Keratinocyte (primary cell): ENCODE results near the gene FXR1. TPM values are rescaled to one million over a fixed set of nuclear protein-coding genes. Genes with fewer than 3 reads are reported as not detected.
A peak's percentile ranks its signal among the peaks of the same experiment; 100 is the strongest.
"Not testable (repeated sequence)": the region's sequence is repeated elsewhere in the genome, so short reads cannot be mapped to it uniquely, and the experiment has no call there.

Experiments used
- DNase-seq: peaks from one replicate; pipeline ENCODE4 v3.0.0-alpha.2; 2011; ENCODE audit warnings: low read depth, missing footprints, low spot score
- FAIRE-seq: peaks from 2 replicates; lab custom pipeline; 2011; peaks lifted over from hg19 to GRCh38; lab: Jason Lieb, UNC
- H2AFZ ChIP-seq: 2 replicates; pipeline ENCODE4 v1.6.0; 2012; ENCODE audit warnings: low read length, control low read depth, inconsistent platforms; ENCODE audit not compliant: control insufficient read depth
- H3K27ac ChIP-seq: 2 replicates; pipeline ENCODE4 v1.5.1; 2011; ENCODE audit warnings: low read length; ENCODE audit not compliant: control insufficient read depth, insufficient read depth
- H3K27me3 ChIP-seq: 3 replicates; pipeline ENCODE4 v1.6.0; 2011; ENCODE audit warnings: low read length; ENCODE audit not compliant: control insufficient read depth, insufficient read depth; ENCODE audit errors: extremely low read depth
- H3K36me3 ChIP-seq, 2 experiments: 2 replicates in 1 of 2; 3 replicates in 1 of 2; pipeline ENCODE4 v1.5.1; 2011; ENCODE audit warnings: low read length in 2 of 2, mild to moderate bottlenecking in 1 of 2; ENCODE audit not compliant: control insufficient read depth in 2 of 2, insufficient read depth in 2 of 2; ENCODE audit errors: extremely low read depth in 1 of 2
- H3K4me1 ChIP-seq: 3 replicates; pipeline ENCODE4 v1.5.1; 2011; ENCODE audit warnings: low read length; ENCODE audit not compliant: control insufficient read depth, insufficient read depth; ENCODE audit errors: extremely low read depth
- H3K4me2 ChIP-seq: 3 replicates; pipeline ENCODE4 v1.6.0; 2011; ENCODE audit warnings: low read depth, low read length; ENCODE audit not compliant: control insufficient read depth, insufficient read depth; ENCODE audit errors: extremely low read depth
- H3K4me3 ChIP-seq, 3 experiments: fragments of 200-600 bp in 1 of 3; sonication (generic) in 1 of 3; 2 replicates in 2 of 3; 3 replicates in 1 of 3; pipeline ENCODE4 v1.5.1; 2011 to 2016; ENCODE audit warnings: low read length in 3 of 3, mild to moderate bottlenecking in 3 of 3, control low read depth in 2 of 3, inconsistent platforms in 1 of 3, low read depth in 1 of 3, mixed read lengths in 1 of 3, mixed run types in 1 of 3, moderate library complexity in 1 of 3; ENCODE audit not compliant: control insufficient read depth in 2 of 3, insufficient read depth in 2 of 3; ENCODE audit errors: extremely low read depth in 1 of 3
- H3K79me2 ChIP-seq: 2 replicates; pipeline ENCODE4 v1.6.0; 2012; ENCODE audit warnings: low read length; ENCODE audit not compliant: control insufficient read depth, insufficient read depth
- H3K9ac ChIP-seq: 3 replicates; pipeline ENCODE4 v1.6.0; 2011; ENCODE audit warnings: low read length; ENCODE audit not compliant: control insufficient read depth, insufficient read depth; ENCODE audit errors: extremely low read depth
- H3K9me1 ChIP-seq: 3 replicates; pipeline ENCODE4 v1.6.0; 2011; ENCODE audit warnings: low read length; ENCODE audit not compliant: control insufficient read depth, insufficient read depth; ENCODE audit errors: extremely low read depth
- H3K9me3 ChIP-seq: 2 replicates; pipeline ENCODE4 v1.5.1; 2012; ENCODE audit warnings: low read depth, low read length; ENCODE audit not compliant: control insufficient read depth
- H4K20me1 ChIP-seq: 3 replicates; pipeline ENCODE4 v1.6.0; 2011; ENCODE audit warnings: low read length; ENCODE audit not compliant: control insufficient read depth, insufficient read depth; ENCODE audit errors: extremely low read depth
- EZH2 ChIP-seq: IDR thresholded peaks from one replicate; pipeline ENCODE4 v1.6.1; 2012; ENCODE audit warnings: inconsistent platforms, mild to moderate bottlenecking, low read length, moderate library complexity
- dilution Hi-C: fragments of 300-500 bp; cut with MboI; formaldehyde crosslinking; loops from one replicate; pipeline ENCODE4 v1.7.0; 2020; ENCODE audit warnings: low sequenced_read_pairs; ENCODE audit not compliant: extremely low pct_ligation_motif_present
- polyA plus RNA-seq, 5 experiments: library from polyadenylated mRNA; depleted of rRNA in 3 of 5; stranded (reverse) in 3 of 5; stranded (forward) in 1 of 5; unstranded in 1 of 5; fragments of >200 nt; gene quantifications; 1 replicate in 1 of 5; 2 replicates in 3 of 5; 3 replicates in 1 of 5; pipeline versions ENCODE4 v1.2.1 to v1.2.3, GENCODE V29; 2011 to 2012; ENCODE audit warnings: missing spikeins in 2 of 5, low read depth in 1 of 5, low replicate concordance in 1 of 5
- TF ChIP-seq, protein P1 (sequence below), 3 experiments: IDR thresholded peaks in 1 of 3; conservative IDR thresholded peaks in 1 of 3; optimal IDR thresholded peaks in 1 of 3; 2 replicates in 2 of 3; 3 replicates in 1 of 3; pipeline versions ENCODE3 to v1.5.1; 2011; ENCODE audit warnings: low read length in 3 of 3, mild to moderate bottlenecking in 3 of 3, moderate library complexity in 2 of 3, control low read depth in 1 of 3, inconsistent platforms in 1 of 3; ENCODE audit not compliant: insufficient read depth in 2 of 3; ENCODE audit errors: extremely low read depth in 1 of 3

The FXR1 gene
- polyA plus RNA-seq, 1 donor (not counting 4 experiments of a cell fraction or from before 2014, with no cell fraction given): 125 TPM

DNA sequence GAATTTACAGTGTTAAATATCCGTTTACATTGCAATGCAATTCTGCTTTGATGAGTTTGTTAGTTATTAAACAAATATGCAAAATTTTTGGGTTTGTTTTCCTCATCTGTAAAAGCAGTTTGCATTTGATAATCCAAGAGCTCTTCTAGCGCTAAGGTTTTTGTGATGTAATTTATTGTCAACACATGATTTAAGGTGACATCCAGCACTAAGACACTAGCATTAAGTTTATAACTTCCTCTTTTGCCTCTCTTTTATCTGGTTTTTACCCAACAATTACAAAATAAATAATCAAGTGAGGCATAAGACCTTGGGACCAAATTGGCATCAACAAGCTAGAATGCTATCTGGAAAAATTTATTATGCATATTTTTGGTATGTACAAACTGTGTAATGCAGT lies 78.0 kb downstream of the FXR1 start:
- DNase-seq (no peak), FAIRE-seq (no peak)
- H3K4me2 ChIP-seq: peak overlapping the region; percentile 98
- no peak overlapping the region for H3K27ac ChIP-seq
- H3K9me3 ChIP-seq: no peaks in the 10 kb centered on the region
- no peaks in the 10 kb centered on the region for H3K36me3 ChIP-seq
- TF ChIP-seq, protein P1, sequence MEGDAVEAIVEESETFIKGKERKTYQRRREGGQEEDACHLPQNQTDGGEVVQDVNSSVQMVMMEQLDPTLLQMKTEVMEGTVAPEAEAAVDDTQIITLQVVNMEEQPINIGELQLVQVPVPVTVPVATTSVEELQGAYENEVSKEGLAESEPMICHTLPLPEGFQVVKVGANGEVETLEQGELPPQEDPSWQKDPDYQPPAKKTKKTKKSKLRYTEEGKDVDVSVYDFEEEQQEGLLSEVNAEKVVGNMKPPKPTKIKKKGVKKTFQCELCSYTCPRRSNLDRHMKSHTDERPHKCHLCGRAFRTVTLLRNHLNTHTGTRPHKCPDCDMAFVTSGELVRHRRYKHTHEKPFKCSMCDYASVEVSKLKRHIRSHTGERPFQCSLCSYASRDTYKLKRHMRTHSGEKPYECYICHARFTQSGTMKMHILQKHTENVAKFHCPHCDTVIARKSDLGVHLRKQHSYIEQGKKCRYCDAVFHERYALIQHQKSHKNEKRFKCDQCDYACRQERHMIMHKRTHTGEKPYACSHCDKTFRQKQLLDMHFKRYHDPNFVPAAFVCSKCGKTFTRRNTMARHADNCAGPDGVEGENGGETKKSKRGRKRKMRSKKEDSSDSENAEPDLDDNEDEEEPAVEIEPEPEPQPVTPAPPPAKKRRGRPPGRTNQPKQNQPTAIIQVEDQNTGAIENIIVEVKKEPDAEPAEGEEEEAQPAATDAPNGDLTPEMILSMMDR (optimal IDR thresholded peaks at IDR 0.05 in 1 of 3, IDR thresholded peaks at IDR 0.05 in 1 of 3, conservative IDR thresholded peaks at IDR 0.05 in 1 of 3; ENCODE audit: extremely low read depth in 1 of 3, insufficient read depth in 2 of 3, low read length in 3 of 3): no peak
- TF ChIP-seq EZH2: no peak
- no peak overlapping the region for H3K9ac ChIP-seq
- H3K4me3 ChIP-seq: peak overlapping the region in 2 of 3 experiments; percentile 99
- peak overlapping the region; percentile 98 for H2AFZ ChIP-seq
- peaks cover 14% of the 10 kb centered on the region for H3K79me2 ChIP-seq
- H3K9me1 ChIP-seq: no peaks in the 10 kb centered on the region
- peaks cover 7% of the 10 kb centered on the region for H3K4me1 ChIP-seq
- H3K27me3 ChIP-seq: no peaks in the 10 kb centered on the region
- H4K20me1 ChIP-seq: no peaks in the 10 kb centered on the region
- dilution Hi-C loops: no loop called here

DNA sequence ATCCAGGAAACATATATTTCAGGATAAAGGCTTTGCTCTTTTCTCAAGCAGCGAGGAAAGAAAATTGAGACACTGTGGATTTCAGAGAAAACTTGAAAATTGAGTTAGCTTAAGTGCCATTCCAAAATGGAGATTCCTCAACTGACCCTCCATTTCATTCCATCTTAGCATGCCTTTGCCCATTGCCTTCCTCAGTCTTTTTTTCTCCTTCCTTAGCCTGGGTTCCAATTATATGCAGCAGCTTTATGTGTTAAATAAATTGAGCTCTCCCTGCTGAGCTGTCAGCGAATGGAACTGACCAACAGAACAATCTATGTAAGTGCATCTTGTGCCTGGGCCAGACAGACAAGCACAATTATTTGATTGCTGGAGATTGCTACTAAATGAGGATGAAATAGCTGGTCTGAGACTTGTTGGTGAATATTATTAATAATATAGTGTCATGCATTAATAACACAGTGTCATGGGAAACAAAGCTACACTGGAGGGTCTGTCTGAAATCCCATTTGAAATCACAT lies 84.0 kb downstream of the FXR1 start:
- Histone ChIP-seq H3K4me3 (no peak overlapping the region), H4K20me1 (no peaks in the 10 kb centered on the region), H3K27ac (no peak overlapping the region), H3K36me3 (no peaks in the 10 kb centered on the region), H2AFZ (no peak overlapping the region), H3K9ac (no peak overlapping the region), H3K9me1 (no peaks in the 10 kb centered on the region), H3K9me3 (no peaks in the 10 kb centered on the region), H3K4me2 (no peak overlapping the region), H3K79me2 (no peaks in the 10 kb centered on the region), H3K27me3 (no peaks in the 10 kb centered on the region), H3K4me1 (no peaks in the 10 kb centered on the region)
- DNase-seq (no peak), FAIRE-seq (no peak)
- dilution Hi-C loops: no loop called here
- TF ChIP-seq, protein P1 (optimal IDR thresholded peaks at IDR 0.05 in 1 of 3, IDR thresholded peaks at IDR 0.05 in 1 of 3, conservative IDR thresholded peaks at IDR 0.05 in 1 of 3; ENCODE audit: extremely low read depth in 1 of 3, insufficient read depth in 2 of 3, low read length in 3 of 3): no peak
- no peak for TF ChIP-seq EZH2

DNA sequence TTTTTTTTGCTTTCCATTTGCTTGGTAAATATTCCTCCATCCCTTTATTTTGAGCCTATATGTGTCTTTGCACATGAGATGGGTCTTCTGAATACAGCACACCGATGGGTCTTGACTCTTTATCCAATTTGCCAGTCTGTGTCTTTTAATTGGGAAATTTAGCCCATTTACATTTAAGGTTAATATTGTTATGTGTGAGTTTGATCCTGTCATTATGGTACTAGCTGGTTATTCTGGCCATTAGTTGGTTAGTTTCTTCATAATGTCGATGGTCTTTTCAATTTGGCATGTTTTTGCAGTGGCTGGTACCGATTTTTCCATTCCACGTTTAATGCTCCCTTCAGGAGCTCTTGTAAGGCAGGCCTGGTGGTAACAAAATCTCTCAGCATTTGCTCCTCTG lies 89.9 kb downstream of the FXR1 start:
- H3K27ac ChIP-seq, H3K27me3 ChIP-seq, H3K9me1 ChIP-seq, H3K9me3 ChIP-seq, H3K79me2 ChIP-seq, H3K36me3 ChIP-seq, H3K4me2 ChIP-seq, FAIRE-seq, H4K20me1 ChIP-seq, dilution Hi-C loops, H3K4me3 ChIP-seq, DNase-seq, H2AFZ ChIP-seq, H3K4me1 ChIP-seq, H3K9ac ChIP-seq: not testable (repeated sequence)

DNA sequence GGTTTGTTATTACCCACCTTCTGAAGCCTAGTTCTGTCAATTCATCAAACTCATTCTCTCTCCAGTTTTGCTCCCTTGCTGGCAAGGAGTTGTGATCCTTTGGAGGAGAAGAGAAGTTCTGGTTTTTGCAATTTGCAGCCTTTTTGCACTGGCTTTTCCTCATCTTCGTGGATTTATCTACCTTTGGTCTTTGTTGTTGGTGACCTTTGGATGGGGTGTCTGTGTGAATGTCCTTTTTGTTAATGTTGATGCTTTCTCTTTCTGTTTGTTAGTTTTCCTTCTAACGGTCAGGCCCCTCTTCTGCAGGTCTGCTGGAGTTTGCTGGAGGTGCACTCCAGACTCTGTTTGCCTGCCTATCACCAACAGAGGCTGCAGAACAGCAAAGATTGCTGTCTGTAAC lies 91.0 kb downstream of the FXR1 start:
- H3K4me2 ChIP-seq, DNase-seq, H3K4me1 ChIP-seq, H2AFZ ChIP-seq, FAIRE-seq, H3K79me2 ChIP-seq, H3K9ac ChIP-seq, H4K20me1 ChIP-seq, H3K36me3 ChIP-seq, H3K9me1 ChIP-seq, H3K27me3 ChIP-seq, H3K27ac ChIP-seq, dilution Hi-C loops, H3K9me3 ChIP-seq, H3K4me3 ChIP-seq: not testable (repeated sequence)
